PC-3 (cell line): ENCODE measurements around the gene MAD1L1. TPM values are rescaled to one million over a fixed set of nuclear protein-coding genes. Genes with fewer than 3 reads are reported as not detected.
A peak's percentile ranks its signal among the peaks of the same experiment; 100 is the strongest.

Experiments used
- ATAC-seq: fragments of 200-7000 bp; cut with Tn5 transposase; 2 replicates; pipeline ENCODE4 v1.9.1; 2020; ENCODE audit warnings: mild to moderate bottlenecking, moderate library complexity
- BruUV-seq: library from RNA; stranded (reverse); fragments of 400-500 nt; replicated peaks from 2 replicates; lab custom pipeline; 2021; lab: Mats Ljungman, UMichigan
- CTCF ChIA-PET: fragments of 300-600 bp; sonication (Branson Sonifier 250); formaldehyde crosslinking; loops from one replicate; lab custom pipeline; 2022; ENCODE audit warnings: antibody characterized with exemption; lab: Charles Lee
- POLR2A ChIA-PET: fragments of 300-600 bp; sonication (Branson Sonifier 250); formaldehyde crosslinking; loops from one replicate; lab custom pipeline; 2022; ENCODE audit warnings: antibody characterized with exemption; ENCODE audit not compliant: unreplicated experiment; lab: Charles Lee
- DNase-seq: peaks from one replicate; pipeline ENCODE4 v3.0.0-alpha.2; 2015
- H2AFZ ChIP-seq: fragments of 300-600 bp; sonication (generic); 2 replicates; pipeline ENCODE4 v1.6.0; 2016; ENCODE audit warnings: antibody characterized with exemption, low read length
- H3F3A ChIP-seq: fragments of 300-600 bp; sonication (generic); one replicate; pipeline ENCODE4 v1.6.0; 2017; ENCODE audit warnings: antibody characterized with exemption, low read length, control low read depth, mild to moderate bottlenecking; ENCODE audit not compliant: unreplicated experiment
- H3K27ac ChIP-seq: fragments of 300-600 bp; sonication (generic); 2 replicates; pipeline ENCODE4 v1.5.1; 2016; ENCODE audit warnings: mild to moderate bottlenecking, low read length
- H3K27me3 ChIP-seq: fragments of 300-600 bp; sonication (generic); 2 replicates; pipeline ENCODE4 v1.6.1; 2016; ENCODE audit warnings: low read length, mixed read lengths
- H3K36me3 ChIP-seq: fragments of 300-600 bp; sonication (generic); 2 replicates; pipeline ENCODE4 v1.6.1; 2016; ENCODE audit warnings: low read depth, mixed run types, low read length, mixed read lengths
- H3K4me1 ChIP-seq: fragments of 300-600 bp; sonication (generic); 2 replicates; pipeline ENCODE4 v1.5.1; 2016; ENCODE audit warnings: low read length; ENCODE audit not compliant: insufficient read depth
- H3K4me2 ChIP-seq: fragments of 300-600 bp; sonication (generic); 2 replicates; pipeline ENCODE4 v1.6.0; 2016; ENCODE audit warnings: low read length
- H3K4me3 ChIP-seq: fragments of 300-600 bp; sonication (generic); 2 replicates; pipeline ENCODE4 v1.5.1; 2016; ENCODE audit warnings: mild to moderate bottlenecking, low read length, mixed read lengths
- H3K79me2 ChIP-seq: fragments of 300-600 bp; sonication (generic); 2 replicates; pipeline ENCODE4 v1.6.1; 2017; ENCODE audit warnings: low read length, mixed read lengths
- H3K9ac ChIP-seq: fragments of 300-600 bp; sonication (generic); 2 replicates; pipeline ENCODE4 v1.6.0; 2016; ENCODE audit warnings: mild to moderate bottlenecking, low read length
- H3K9me2 ChIP-seq: fragments of 300-600 bp; sonication (generic); replicated peaks from 2 replicates; pipeline ENCODE4 v1.6.1; 2016; ENCODE audit warnings: mixed run types, low read length, mixed read lengths
- H3K9me3 ChIP-seq: fragments of 300-600 bp; sonication (generic); 2 replicates; pipeline ENCODE4 v1.6.1; 2016; ENCODE audit warnings: low read length, mixed read lengths
- H4K20me1 ChIP-seq: fragments of 300-600 bp; sonication (generic); 2 replicates; pipeline ENCODE4 v1.6.1; 2016; ENCODE audit warnings: low read length, mixed read lengths
- EZH2 ChIP-seq: fragments of 300-600 bp; sonication (generic); IDR thresholded peaks from one replicate; pipeline ENCODE4 v1.6.1; 2017; ENCODE audit warnings: antibody characterized with exemption, mild to moderate bottlenecking, low read length; ENCODE audit not compliant: unreplicated experiment
- EZH2phosphoT487 ChIP-seq: fragments of 300-600 bp; sonication (generic); IDR thresholded peaks from 2 replicates; pipeline ENCODE4 v1.6.1; 2018; ENCODE audit warnings: mild to moderate bottlenecking, antibody characterized with exemption, low read length, borderline replicate concordance
- intact Hi-C: fragments of 100-400 bp; cut with micrococcal nuclease; formaldehyde crosslinking; loops from 2 replicates; pipeline ENCODE4 v1.9.0; 2023
- total RNA-seq: library from RNA; depleted of rRNA; stranded (reverse); fragments of >200 nt; gene quantifications from 2 replicates; pipeline ENCODE4 v1.2.3, GENCODE V29; 2014
- TF ChIP-seq, protein P1 (sequence below): fragments of 300-600 bp; sonication (generic); conservative IDR thresholded peaks from 2 replicates; pipeline ENCODE4 v1.5.1; 2017; ENCODE audit warnings: antibody characterized with exemption, low read depth, mild to moderate bottlenecking, low read length

Gene MAD1L1
- total RNA-seq, 1 experiment from 2014 or later = 88.4 TPM

DNA sequence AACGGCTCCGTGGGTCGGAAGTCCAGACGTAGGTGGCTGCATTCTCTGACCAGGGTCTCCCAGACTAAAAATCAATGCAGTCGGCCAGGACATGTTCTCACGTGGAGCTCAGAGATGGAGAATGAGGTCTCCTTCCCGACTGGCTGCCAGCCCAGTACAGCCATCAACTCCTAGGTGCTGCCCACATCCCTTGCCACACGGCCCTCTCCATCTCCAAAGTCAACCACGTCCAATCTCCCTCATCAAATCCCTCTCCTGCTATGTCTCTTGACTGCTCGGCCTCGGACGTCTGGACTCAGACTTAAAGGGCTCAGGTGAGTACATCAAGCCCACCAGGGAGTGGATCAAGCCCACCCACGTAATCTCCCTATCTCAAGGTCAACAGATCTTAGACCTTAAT lies 6.9 kb downstream of the MAD1L1 start:
- ATAC-seq (no peak), DNase-seq (no peak)
- CTCF ChIA-PET = no interaction called here
- Histone ChIP-seq H3K4me3 (no peak overlapping the region; the same call in 1 of the 2 replicates), H3F3A (no peaks in the 10 kb centered on the region), H3K27me3 (no peaks in the 10 kb centered on the region), H3K4me1 (peaks cover 28% of the 10 kb centered on the region), H3K4me2 (peak overlapping the region; percentile 74), H2AFZ (no peak overlapping the region), H3K9ac (peak overlapping the region; percentile 11; the same call in 1 of the 2 replicates), H3K79me2 (peaks cover 65% of the 10 kb centered on the region), H3K36me3 (peaks cover 38% of the 10 kb centered on the region), H3K9me3 (no peaks in the 10 kb centered on the region), H3K27ac (peak overlapping the region; percentile 93), H4K20me1 (no peaks in the 10 kb centered on the region), H3K9me2 (no peaks in the 10 kb centered on the region)
- TSS peak; percentile 74 for BruUV-seq
- intact Hi-C loops = loop anchor here (5.0 kb wide), 1 partner anchor 121 kb away; no protein-coding TSS in a partner anchor
- POLR2A ChIA-PET = no interaction called here
- TF ChIP-seq, protein P1, sequence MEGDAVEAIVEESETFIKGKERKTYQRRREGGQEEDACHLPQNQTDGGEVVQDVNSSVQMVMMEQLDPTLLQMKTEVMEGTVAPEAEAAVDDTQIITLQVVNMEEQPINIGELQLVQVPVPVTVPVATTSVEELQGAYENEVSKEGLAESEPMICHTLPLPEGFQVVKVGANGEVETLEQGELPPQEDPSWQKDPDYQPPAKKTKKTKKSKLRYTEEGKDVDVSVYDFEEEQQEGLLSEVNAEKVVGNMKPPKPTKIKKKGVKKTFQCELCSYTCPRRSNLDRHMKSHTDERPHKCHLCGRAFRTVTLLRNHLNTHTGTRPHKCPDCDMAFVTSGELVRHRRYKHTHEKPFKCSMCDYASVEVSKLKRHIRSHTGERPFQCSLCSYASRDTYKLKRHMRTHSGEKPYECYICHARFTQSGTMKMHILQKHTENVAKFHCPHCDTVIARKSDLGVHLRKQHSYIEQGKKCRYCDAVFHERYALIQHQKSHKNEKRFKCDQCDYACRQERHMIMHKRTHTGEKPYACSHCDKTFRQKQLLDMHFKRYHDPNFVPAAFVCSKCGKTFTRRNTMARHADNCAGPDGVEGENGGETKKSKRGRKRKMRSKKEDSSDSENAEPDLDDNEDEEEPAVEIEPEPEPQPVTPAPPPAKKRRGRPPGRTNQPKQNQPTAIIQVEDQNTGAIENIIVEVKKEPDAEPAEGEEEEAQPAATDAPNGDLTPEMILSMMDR = no peak
- TF ChIP-seq EZH2 = no peak
- TF ChIP-seq EZH2phosphoT487 = no peak

DNA sequence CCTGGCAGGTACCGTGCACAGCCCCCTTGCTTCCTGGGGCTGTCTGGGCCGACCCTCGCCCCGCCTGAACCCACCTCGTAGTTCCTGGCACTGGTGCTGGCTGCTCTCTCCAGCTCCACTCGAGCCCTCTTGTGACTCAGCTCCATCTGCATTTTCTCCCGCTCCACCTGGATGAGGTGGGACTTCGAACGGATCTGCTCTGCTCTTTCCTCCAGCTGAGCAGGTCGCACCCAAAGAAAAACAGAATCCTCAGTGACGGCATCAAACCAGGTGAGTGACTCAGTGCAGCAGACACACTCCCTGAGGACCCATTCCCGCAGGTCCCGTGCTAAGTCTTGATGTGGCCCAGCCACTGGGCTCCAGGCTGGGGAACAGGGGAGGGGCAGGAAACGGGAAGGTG lies 7.4 kb downstream of the MAD1L1 start:
- Histone ChIP-seq H3K4me3 (peak overlapping the region; percentile 46; the same call in 1 of the 2 replicates), H3K27ac (peak overlapping the region; percentile 93), H3K9ac (peak overlapping the region; percentile 42; the same call in 1 of the 2 replicates), H3K9me3 (no peaks in the 10 kb centered on the region), H3K36me3 (peaks cover 36% of the 10 kb centered on the region), H3F3A (no peaks in the 10 kb centered on the region), H4K20me1 (no peaks in the 10 kb centered on the region), H3K9me2 (no peaks in the 10 kb centered on the region), H3K4me2 (peak overlapping the region; percentile 74), H3K79me2 (peaks cover 60% of the 10 kb centered on the region), H3K27me3 (no peaks in the 10 kb centered on the region), H3K4me1 (peaks cover 27% of the 10 kb centered on the region), H2AFZ (0 out of 2 replicates have a peak overlapping the region, but pooled peaks have one; percentile 27)
- CTCF ChIA-PET = interaction anchor here (0.7 kb wide), 1 partner anchor 123 kb away, joined by 3 read pairs; no protein-coding TSS in a partner anchor
- peak; percentile 92 for DNase-seq
- no TSS peak for BruUV-seq
- ATAC-seq = peak; percentile 82
- TF ChIP-seq, protein P1 = no peak
- TF ChIP-seq EZH2 (no peak), EZH2phosphoT487 (no peak)
- POLR2A ChIA-PET = interaction anchor here (0.6 to 0.7 kb wide), 3 partner anchors 45 to 176 kb away, joined by 3 to 13 read pairs (median 3); no protein-coding TSS in a partner anchor
- intact Hi-C loops = loop anchor here (5.0 kb wide), 1 partner anchor 122 kb away; no protein-coding TSS in a partner anchor

DNA sequence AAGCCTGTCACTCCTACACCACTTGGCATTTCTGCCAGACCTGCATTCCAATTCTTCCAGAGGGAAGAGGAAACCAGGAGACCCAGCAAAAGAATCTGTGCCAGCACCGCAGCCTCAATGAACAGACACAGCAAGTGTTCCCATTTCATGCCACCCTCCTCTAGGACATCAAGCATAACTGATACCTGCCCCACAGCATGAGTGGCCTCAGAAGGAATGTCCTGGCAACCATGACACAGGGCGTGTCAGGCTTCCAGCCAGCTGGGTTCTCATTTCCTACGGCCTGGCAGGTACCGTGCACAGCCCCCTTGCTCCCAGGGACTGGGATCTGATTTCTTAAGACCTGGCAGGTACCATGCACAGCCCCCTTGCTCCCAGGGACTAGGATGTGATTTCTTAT lies 7.8 kb downstream of the MAD1L1 start:
- ATAC-seq (peak; percentile 91), DNase-seq (peak; percentile 87)
- Histone ChIP-seq H3F3A (no peaks in the 10 kb centered on the region), H4K20me1 (no peaks in the 10 kb centered on the region), H3K4me2 (peak overlapping the region; percentile 74), H2AFZ (0 out of 2 replicates have a peak overlapping the region, but pooled peaks have one; percentile 27), H3K9ac (peak overlapping the region; percentile 42; the same call in 1 of the 2 replicates), H3K4me3 (peak overlapping the region; percentile 46; the same call in 1 of the 2 replicates), H3K27ac (peak overlapping the region; percentile 93), H3K36me3 (peaks cover 34% of the 10 kb centered on the region), H3K4me1 (peaks cover 27% of the 10 kb centered on the region), H3K79me2 (peaks cover 56% of the 10 kb centered on the region), H3K27me3 (no peaks in the 10 kb centered on the region), H3K9me3 (no peaks in the 10 kb centered on the region), H3K9me2 (no peaks in the 10 kb centered on the region)
- ChIA-PET POLR2A (interaction anchor here (0.6 to 0.7 kb wide), 3 partner anchors 45 to 177 kb away, joined by 3 to 13 read pairs (median 3); no protein-coding TSS in a partner anchor), CTCF (interaction anchor here (0.7 kb wide), 1 partner anchor 123 kb away, joined by 3 read pairs; no protein-coding TSS in a partner anchor)
- intact Hi-C loops = loop anchor here (5.0 kb wide), 1 partner anchor 122 kb away; no protein-coding TSS in a partner anchor
- no TSS peak for BruUV-seq
- no peak for TF ChIP-seq EZH2
- TF ChIP-seq, protein P1 = no peak
- TF ChIP-seq EZH2phosphoT487 = no peak
